ENCODE measurements around the gene CCR3.

DNA sequence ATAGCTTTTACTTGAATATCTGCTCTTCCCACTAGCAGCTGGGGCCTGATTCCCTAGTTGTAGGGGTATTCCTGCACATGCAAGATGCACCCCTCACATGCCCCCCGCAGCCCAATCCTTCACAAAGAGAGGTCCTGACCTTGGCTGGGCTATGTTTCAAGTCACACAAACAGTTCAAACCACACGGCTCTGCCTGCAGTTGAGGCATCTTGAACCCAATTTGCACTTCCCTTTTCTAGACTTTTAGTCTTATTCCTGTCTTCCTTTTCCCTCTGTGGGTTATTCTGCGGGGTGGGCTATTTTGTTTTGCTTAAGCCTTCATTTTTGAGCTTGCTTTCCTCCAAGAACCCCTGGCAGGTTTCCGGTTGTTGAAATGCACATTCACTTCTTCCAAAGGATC, 20.9 kb upstream of the CCR3 start:
- TF ChIP-seq, protein P1, sequence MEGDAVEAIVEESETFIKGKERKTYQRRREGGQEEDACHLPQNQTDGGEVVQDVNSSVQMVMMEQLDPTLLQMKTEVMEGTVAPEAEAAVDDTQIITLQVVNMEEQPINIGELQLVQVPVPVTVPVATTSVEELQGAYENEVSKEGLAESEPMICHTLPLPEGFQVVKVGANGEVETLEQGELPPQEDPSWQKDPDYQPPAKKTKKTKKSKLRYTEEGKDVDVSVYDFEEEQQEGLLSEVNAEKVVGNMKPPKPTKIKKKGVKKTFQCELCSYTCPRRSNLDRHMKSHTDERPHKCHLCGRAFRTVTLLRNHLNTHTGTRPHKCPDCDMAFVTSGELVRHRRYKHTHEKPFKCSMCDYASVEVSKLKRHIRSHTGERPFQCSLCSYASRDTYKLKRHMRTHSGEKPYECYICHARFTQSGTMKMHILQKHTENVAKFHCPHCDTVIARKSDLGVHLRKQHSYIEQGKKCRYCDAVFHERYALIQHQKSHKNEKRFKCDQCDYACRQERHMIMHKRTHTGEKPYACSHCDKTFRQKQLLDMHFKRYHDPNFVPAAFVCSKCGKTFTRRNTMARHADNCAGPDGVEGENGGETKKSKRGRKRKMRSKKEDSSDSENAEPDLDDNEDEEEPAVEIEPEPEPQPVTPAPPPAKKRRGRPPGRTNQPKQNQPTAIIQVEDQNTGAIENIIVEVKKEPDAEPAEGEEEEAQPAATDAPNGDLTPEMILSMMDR (IDR thresholded peaks at IDR 0.05), result no peak
- TF ChIP-seq POLR2A (IDR thresholded peaks at IDR 0.05), result no peak
